ENCODE results near the gene RSPH1.

The RSPH1 gene

GRCh38 chr21:42465008-42465802 lies 30.8 kb downstream of the RSPH1 start:
- DNase-seq (ENCODE audit: low spot score): no peak

GRCh38 chr21:42463861-42464515 lies 32.0 kb downstream of the RSPH1 start:
- no peak for DNase-seq (ENCODE audit: low spot score)

GRCh38 chr21:42461881-42462877 lies 33.8 kb downstream of the RSPH1 start:
- no peak for DNase-seq (ENCODE audit: low spot score)

- no peak for DNase-seq (ENCODE audit: low spot score)
Measured at GRCh38 chr21:42461185-42461520, 34.9 kb downstream of the RSPH1 start.

GRCh38 chr21:42460391-42461184 lies 35.4 kb downstream of the RSPH1 start:
- no peak for DNase-seq (ENCODE audit: low spot score)

GRCh38 chr21:42459546-42460215 lies 36.3 kb downstream of the RSPH1 start:
- DNase-seq (ENCODE audit: low spot score): no peak

- no peak for DNase-seq (ENCODE audit: low spot score)
Measured at GRCh38 chr21:42459082-42459460, 37.0 kb downstream of the RSPH1 start.

GRCh38 chr21:42456457-42456856 lies 39.6 kb downstream of the RSPH1 start:
- no peak for DNase-seq (ENCODE audit: low spot score)

- no peak for DNase-seq (ENCODE audit: low spot score)
Measured at GRCh38 chr21:42455754-42456440, 40.1 kb downstream of the RSPH1 start.

GRCh38 chr21:42455196-42455595 lies 40.8 kb downstream of the RSPH1 start:
- DNase-seq (ENCODE audit: low spot score): no peak

- no peak for DNase-seq (ENCODE audit: low spot score)
Measured at GRCh38 chr21:42454786-42455185, 41.2 kb downstream of the RSPH1 start.

GRCh38 chr21:42453986-42454570 lies 41.9 kb downstream of the RSPH1 start:
- no peak for DNase-seq (ENCODE audit: low spot score)

GRCh38 chr21:42453224-42453985 lies 42.6 kb downstream of the RSPH1 start:
- DNase-seq (ENCODE audit: low spot score): no peak

- DNase-seq (ENCODE audit: low spot score): no peak
Measured at GRCh38 chr21:42452401-42453223, 43.4 kb downstream of the RSPH1 start.

- DNase-seq (ENCODE audit: low spot score): no peak
Measured at GRCh38 chr21:42451941-42452340, 44.1 kb downstream of the RSPH1 start.

GRCh38 chr21:42448686-42449085 lies 47.3 kb downstream of the RSPH1 start:
- no peak for DNase-seq (ENCODE audit: low spot score)

GRCh38 chr21:42447732-42448131 lies 48.3 kb downstream of the RSPH1 start:
- no peak for DNase-seq (ENCODE audit: low spot score)

GRCh38 chr21:42447182-42447581 lies 48.8 kb downstream of the RSPH1 start:
- no peak for DNase-seq (ENCODE audit: low spot score)

GRCh38 chr21:42446531-42446930 lies 49.5 kb downstream of the RSPH1 start:
- no peak for DNase-seq (ENCODE audit: low spot score)
